Neural progenitor cell (in vitro differentiated cells): ENCODE measurements around the gene SNTG2. TPM values are rescaled to one million over a fixed set of nuclear protein-coding genes. Genes with fewer than 3 reads are reported as not detected.
A peak's percentile ranks its signal among the peaks of the same experiment; 100 is the strongest.

Source experiments
- DNase-seq: peaks from one replicate; pipeline ENCODE4 v3.0.0-alpha.2; 2016; ENCODE audit warnings: low spot score
- H2AFZ ChIP-seq: fragments of 200-600 bp; sonication (generic); replicated peaks from 2 replicates; pipeline ENCODE4 v1.6.1; 2016; ENCODE audit warnings: antibody characterized with exemption
- H3F3A ChIP-seq: fragments of 200-600 bp; sonication (generic); 2 replicates; pipeline ENCODE4 v1.6.1; 2016; ENCODE audit warnings: antibody characterized with exemption, low read depth
- H3K27ac ChIP-seq: fragments of 200-600 bp; sonication (generic); 2 replicates; pipeline ENCODE4 v1.5.1; 2016; ENCODE audit warnings: mild to moderate bottlenecking
- H3K27me3 ChIP-seq: fragments of 200-600 bp; sonication (generic); 2 replicates; pipeline ENCODE4 v1.6.1; 2016; ENCODE audit warnings: mild to moderate bottlenecking, moderate library complexity
- H3K36me3 ChIP-seq: fragments of 200-600 bp; sonication (generic); 2 replicates; pipeline ENCODE4 v1.5.1; 2016
- H3K4me1 ChIP-seq: fragments of 200-600 bp; sonication (generic); 2 replicates; pipeline ENCODE4 v1.6.1; 2016; ENCODE audit warnings: mixed run types
- H3K4me2 ChIP-seq: fragments of 200-600 bp; sonication (generic); 2 replicates; pipeline ENCODE4 v1.6.1; 2016
- H3K4me3 ChIP-seq: fragments of 200-600 bp; sonication (generic); 2 replicates; pipeline ENCODE4 v1.5.1; 2016
- H3K79me2 ChIP-seq: fragments of 200-600 bp; sonication (generic); 2 replicates; pipeline ENCODE4 v1.6.1; 2016; ENCODE audit warnings: low read depth
- H3K9ac ChIP-seq: fragments of 200-600 bp; sonication (generic); 2 replicates; pipeline ENCODE4 v1.6.1; 2016
- H3K9me3 ChIP-seq: fragments of 200-600 bp; sonication (generic); 2 replicates; pipeline ENCODE4 v1.5.1; 2016; ENCODE audit warnings: low read depth
- H4K20me1 ChIP-seq: fragments of 200-600 bp; sonication (generic); 2 replicates; pipeline ENCODE4 v1.6.1; 2016; ENCODE audit warnings: low read depth
- H3K27ac Mint-ChIP-seq: 3 replicates; pipeline ENCODE4 v1.8.0; 2021; ENCODE audit warnings: mixed read lengths
- H3K27me3 Mint-ChIP-seq: 2 replicates; pipeline ENCODE4 v1.8.0; 2022; ENCODE audit warnings: low read depth, mild to moderate bottlenecking, inconsistent platforms, moderate library complexity, mixed read lengths; ENCODE audit not compliant: insufficient read depth
- H3K36me3 Mint-ChIP-seq: 3 replicates; pipeline ENCODE4 v1.8.0; 2021; ENCODE audit warnings: mixed read lengths
- H3K4me1 Mint-ChIP-seq: 3 replicates; pipeline ENCODE4 v1.8.0; 2021; ENCODE audit warnings: mixed read lengths
- H3K4me3 Mint-ChIP-seq: 3 replicates; pipeline ENCODE4 v1.8.0; 2021; ENCODE audit warnings: mild to moderate bottlenecking, moderate library complexity, mixed read lengths
- H3K9me3 Mint-ChIP-seq: 3 replicates; pipeline ENCODE4 v1.8.0; 2020; ENCODE audit warnings: mixed read lengths
- EZH2 ChIP-seq: fragments of 200-600 bp; sonication (generic); IDR thresholded peaks from 2 replicates; pipeline ENCODE4 v1.6.1; 2017; ENCODE audit warnings: antibody characterized with exemption, mild to moderate bottlenecking, moderate library complexity
- EZH2phosphoT487 ChIP-seq: fragments of 200-600 bp; sonication (generic); IDR thresholded peaks from 2 replicates; pipeline ENCODE4 v1.6.1; 2017; ENCODE audit warnings: antibody characterized with exemption
- total RNA-seq: library from RNA; depleted of rRNA; stranded (reverse); fragments of >200 nt; gene quantifications from 2 replicates; pipeline ENCODE4 v1.2.3, GENCODE V29; 2015; ENCODE audit warnings: low replicate concordance
- TF ChIP-seq, protein P1 (sequence below): fragments of 200-600 bp; sonication (generic); IDR thresholded peaks from 2 replicates; pipeline ENCODE4 v1.5.1; 2017; ENCODE audit warnings: antibody characterized with exemption, mild to moderate bottlenecking

The SNTG2 gene
- total RNA-seq, 1 donor from 2014 or later = 1.1 TPM

- Histone ChIP-seq H2AFZ (no peak overlapping the region), H3K79me2 (no peaks in the 10 kb centered on the region), H3K27ac (no peak overlapping the region), H3K9ac (no peak overlapping the region), H3K27me3 (no peaks in the 10 kb centered on the region), H3K4me2 (no peak overlapping the region), H3F3A (no peaks in the 10 kb centered on the region), H4K20me1 (no peaks in the 10 kb centered on the region), H3K9me3 (no peaks in the 10 kb centered on the region), H3K4me3 (no peak overlapping the region), H3K36me3 (no peaks in the 10 kb centered on the region), H3K4me1 (no peaks in the 10 kb centered on the region)
- Mint-ChIP-seq H3K36me3 (no peaks in the 10 kb centered on the region), H3K27me3 (no peaks in the 10 kb centered on the region), H3K27ac (peak overlapping the region; percentile 36), H3K4me3 (no peak overlapping the region), H3K9me3 (no peaks in the 10 kb centered on the region), H3K4me1 (no peaks in the 10 kb centered on the region)
- DNase-seq = no peak
- TF ChIP-seq, protein P1, sequence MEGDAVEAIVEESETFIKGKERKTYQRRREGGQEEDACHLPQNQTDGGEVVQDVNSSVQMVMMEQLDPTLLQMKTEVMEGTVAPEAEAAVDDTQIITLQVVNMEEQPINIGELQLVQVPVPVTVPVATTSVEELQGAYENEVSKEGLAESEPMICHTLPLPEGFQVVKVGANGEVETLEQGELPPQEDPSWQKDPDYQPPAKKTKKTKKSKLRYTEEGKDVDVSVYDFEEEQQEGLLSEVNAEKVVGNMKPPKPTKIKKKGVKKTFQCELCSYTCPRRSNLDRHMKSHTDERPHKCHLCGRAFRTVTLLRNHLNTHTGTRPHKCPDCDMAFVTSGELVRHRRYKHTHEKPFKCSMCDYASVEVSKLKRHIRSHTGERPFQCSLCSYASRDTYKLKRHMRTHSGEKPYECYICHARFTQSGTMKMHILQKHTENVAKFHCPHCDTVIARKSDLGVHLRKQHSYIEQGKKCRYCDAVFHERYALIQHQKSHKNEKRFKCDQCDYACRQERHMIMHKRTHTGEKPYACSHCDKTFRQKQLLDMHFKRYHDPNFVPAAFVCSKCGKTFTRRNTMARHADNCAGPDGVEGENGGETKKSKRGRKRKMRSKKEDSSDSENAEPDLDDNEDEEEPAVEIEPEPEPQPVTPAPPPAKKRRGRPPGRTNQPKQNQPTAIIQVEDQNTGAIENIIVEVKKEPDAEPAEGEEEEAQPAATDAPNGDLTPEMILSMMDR = peak; percentile 23
- TF ChIP-seq EZH2 = no peak
These were observed 197.4 kb downstream of the SNTG2 start for GRCh38 chr2:1147873-1148612.

- Histone ChIP-seq H3K4me3 (no peak overlapping the region), H3F3A (no peaks in the 10 kb centered on the region), H3K79me2 (no peaks in the 10 kb centered on the region), H3K27ac (no peak overlapping the region), H3K36me3 (no peaks in the 10 kb centered on the region), H3K27me3 (no peaks in the 10 kb centered on the region), H3K4me1 (peaks cover 1% of the 10 kb centered on the region), H2AFZ (no peak overlapping the region), H3K4me2 (no peak overlapping the region), H3K9ac (no peak overlapping the region), H4K20me1 (no peaks in the 10 kb centered on the region), H3K9me3 (no peaks in the 10 kb centered on the region)
- DNase-seq = no peak
- Mint-ChIP-seq H3K27me3 (no peaks in the 10 kb centered on the region), H3K4me3 (no peak overlapping the region), H3K4me1 (no peaks in the 10 kb centered on the region), H3K27ac (no peak overlapping the region), H3K9me3 (no peaks in the 10 kb centered on the region), H3K36me3 (no peaks in the 10 kb centered on the region)
- TF ChIP-seq EZH2phosphoT487 = no peak
- TF ChIP-seq, protein P1 = no peak
- TF ChIP-seq EZH2 = no peak
These were observed 200.3 kb downstream of the SNTG2 start for GRCh38 chr2:1150724-1151511.

DNA sequence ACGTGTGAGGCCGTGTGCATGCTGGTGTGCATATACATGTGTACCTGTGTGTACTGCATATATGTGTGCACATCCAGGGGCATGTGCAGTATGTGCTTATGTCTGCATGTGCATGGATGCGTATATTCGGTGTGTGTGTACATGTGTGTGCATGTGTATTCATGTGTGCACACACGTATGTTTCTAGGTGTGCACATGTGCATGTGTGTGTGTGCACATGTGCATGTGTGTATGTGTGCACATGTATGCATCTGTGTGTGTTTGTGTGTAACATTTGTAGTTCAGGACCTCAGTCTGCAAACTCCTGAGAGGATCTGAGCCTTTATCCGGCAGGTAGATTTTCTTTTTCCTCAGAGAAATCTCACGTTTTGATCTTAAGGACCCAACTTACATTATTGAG, 201.7 kb downstream of the SNTG2 start:
- no peak for TF ChIP-seq EZH2phosphoT487
- no peak for TF ChIP-seq EZH2
- Histone ChIP-seq H3K9ac (no peak overlapping the region), H3K36me3 (no peaks in the 10 kb centered on the region), H3K4me2 (no peak overlapping the region), H3K79me2 (no peaks in the 10 kb centered on the region), H3F3A (no peaks in the 10 kb centered on the region), H2AFZ (no peak overlapping the region), H3K27me3 (no peaks in the 10 kb centered on the region), H4K20me1 (no peaks in the 10 kb centered on the region), H3K27ac (no peak overlapping the region), H3K4me3 (no peak overlapping the region), H3K4me1 (peaks cover 5% of the 10 kb centered on the region), H3K9me3 (no peaks in the 10 kb centered on the region)
- Mint-ChIP-seq H3K4me3 (no peak overlapping the region), H3K27me3 (no peaks in the 10 kb centered on the region), H3K36me3 (no peaks in the 10 kb centered on the region), H3K27ac (no peak overlapping the region), H3K4me1 (no peaks in the 10 kb centered on the region), H3K9me3 (no peaks in the 10 kb centered on the region)
- DNase-seq = no peak

GRCh38 chr2:1153920-1154319, 203.3 kb downstream of the SNTG2 start:
- H3K4me1 ChIP-seq = peaks cover 5% of the 10 kb centered on the region
- no peak overlapping the region for H2AFZ ChIP-seq
- Mint-ChIP-seq H3K27me3 (no peaks in the 10 kb centered on the region), H3K4me1 (no peaks in the 10 kb centered on the region), H3K4me3 (no peak overlapping the region), H3K27ac (no peak overlapping the region), H3K9me3 (no peaks in the 10 kb centered on the region), H3K36me3 (no peaks in the 10 kb centered on the region)
- H3K36me3 ChIP-seq = no peaks in the 10 kb centered on the region
- no peaks in the 10 kb centered on the region for H3K9me3 ChIP-seq
- no peak overlapping the region for H3K9ac ChIP-seq
- H3K27ac ChIP-seq = no peak overlapping the region
- no peaks in the 10 kb centered on the region for H3K27me3 ChIP-seq
- H3K79me2 ChIP-seq = no peaks in the 10 kb centered on the region
- no peaks in the 10 kb centered on the region for H4K20me1 ChIP-seq
- H3F3A ChIP-seq = no peaks in the 10 kb centered on the region
- no peak for TF ChIP-seq EZH2
- TF ChIP-seq, protein P1 = no peak
- DNase-seq = no peak
- H3K4me2 ChIP-seq = no peak overlapping the region
- H3K4me3 ChIP-seq = no peak overlapping the region
